GM19240 (cell line): ENCODE measurements around the gene TNNC2.

ENCODE experiments used
- DNase-seq: peaks from one replicate; pipeline ENCODE4 v3.0.0; 2011; ENCODE audit warnings: low spot score; ENCODE audit not compliant: insufficient read length

The TNNC2 gene

GRCh38 chr20:45782890-45783289 is 44.2 kb downstream of the TNNC2 start:
- no peak for DNase-seq

- DNase-seq: no peak
Measured at GRCh38 chr20:45781391-45781931, 45.7 kb downstream of the TNNC2 start.

GRCh38 chr20:45780159-45780558 is 47.0 kb downstream of the TNNC2 start:
- no peak for DNase-seq

- no peak for DNase-seq
Measured at GRCh38 chr20:45779011-45779915, 47.8 kb downstream of the TNNC2 start.

GRCh38 chr20:45776931-45777330 is 50.2 kb downstream of the TNNC2 start:
- DNase-seq: no peak

GRCh38 chr20:45775411-45775810 is 51.7 kb downstream of the TNNC2 start:
- no peak for DNase-seq

GRCh38 chr20:45774945-45775344 is 52.2 kb downstream of the TNNC2 start:
- no peak for DNase-seq
